HG03064 (cell line): ENCODE data around the gene BRINP3.
"Not testable (repeated sequence)": the region's sequence is repeated elsewhere in the genome, so short reads cannot be mapped to it uniquely, and the experiment has no call there.

ENCODE experiments used
- ATAC-seq: cut with Tn5 transposase; IDR thresholded peaks from one replicate; pipeline ENCODE4 v1.9.1; 2021; ENCODE audit warnings: low read depth; ENCODE audit not compliant: unreplicated experiment

BRINP3 gene

DNA sequence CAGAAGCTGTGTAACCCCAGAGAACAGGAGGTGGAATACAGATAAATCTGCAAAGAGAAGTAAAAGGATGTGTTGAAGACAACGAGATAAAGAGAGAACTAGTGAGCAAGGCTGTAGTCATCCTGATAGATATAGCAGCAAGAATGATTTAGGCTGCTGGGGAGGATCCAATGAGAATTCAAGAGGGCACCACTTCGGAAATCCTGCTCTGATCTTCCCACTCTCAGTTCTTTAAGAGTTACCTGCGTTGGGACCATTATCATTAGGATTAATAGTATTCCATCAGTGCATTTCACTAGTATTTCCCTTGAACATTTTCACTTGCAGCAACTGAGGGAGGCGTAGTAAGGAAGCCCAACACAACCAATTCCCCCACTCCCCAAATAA lies at the start of gene BRINP3:
BRINP3 (minus strand) TSS at position 103 of the 387 bp plus-strand sequence.
- ATAC-seq: no peak

DNA sequence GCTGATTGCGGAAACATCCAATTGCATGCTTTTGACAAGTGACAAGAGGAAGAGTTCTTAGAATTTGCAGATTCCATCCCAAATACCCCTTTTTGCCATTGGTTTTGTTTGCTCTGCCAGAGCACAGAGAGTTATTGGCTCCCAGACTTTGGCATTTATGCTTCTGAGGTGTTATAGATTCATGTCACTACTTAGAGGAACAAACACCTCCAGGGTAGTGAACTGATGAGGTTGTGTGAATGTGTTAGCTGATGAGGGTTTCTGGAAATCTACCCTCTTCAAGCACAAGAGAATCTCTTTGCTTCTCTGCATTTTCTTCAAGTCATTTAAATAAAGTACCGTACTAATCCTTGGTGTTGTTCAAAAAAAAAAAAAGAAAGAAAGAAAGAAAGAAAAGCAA lies 33.9 kb upstream of the BRINP3 start:
- ATAC-seq: no peak

- ATAC-seq: no peak
Measured at GRCh38 chr1:190507357-190507756, 29.7 kb upstream of the BRINP3 start.

GRCh38 chr1:190504539-190504938 lies 26.9 kb upstream of the BRINP3 start:
- not testable (repeated sequence) for ATAC-seq

DNA sequence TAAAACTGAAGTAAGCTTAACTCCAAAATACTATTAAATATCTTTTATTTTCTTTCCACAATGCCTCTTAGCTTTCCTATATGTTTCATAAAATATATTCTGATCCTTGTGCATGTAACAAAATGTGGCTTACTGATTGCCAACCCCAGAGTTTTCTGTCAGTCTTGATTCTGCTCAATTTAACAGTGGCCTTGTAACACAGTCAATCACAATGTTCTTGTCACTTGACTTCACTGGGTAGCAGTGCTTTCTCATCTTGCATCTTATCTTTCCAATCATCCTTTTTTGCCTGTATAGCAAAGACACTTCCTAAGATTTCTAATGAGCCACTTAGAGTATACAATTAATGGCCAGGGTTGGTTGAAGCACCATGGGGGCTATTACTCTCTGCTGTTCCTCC lies 19.9 kb upstream of the BRINP3 start:
- no peak for ATAC-seq

GRCh38 chr1:190494451-190494850 lies 16.8 kb upstream of the BRINP3 start:
- ATAC-seq: no peak

DNA sequence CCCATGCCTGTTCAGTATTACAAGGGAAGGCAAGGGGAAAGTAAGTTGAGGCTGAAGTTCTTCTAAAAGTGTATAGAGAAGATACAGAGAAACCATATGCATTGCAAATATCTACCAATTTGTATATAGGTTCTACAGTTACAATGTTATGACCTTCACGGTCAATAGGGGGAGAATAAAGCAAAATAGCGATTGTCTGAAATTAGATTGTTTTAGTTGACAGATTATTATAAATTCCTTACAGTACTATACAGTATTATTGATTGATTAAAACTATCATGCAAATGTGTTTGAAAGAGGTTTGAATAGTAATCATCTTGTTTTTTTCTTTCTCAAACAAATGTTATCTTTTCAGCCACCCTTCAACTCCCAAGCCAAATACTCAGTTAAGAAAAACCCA lies 13.7 kb upstream of the BRINP3 start:
- no peak for ATAC-seq

DNA sequence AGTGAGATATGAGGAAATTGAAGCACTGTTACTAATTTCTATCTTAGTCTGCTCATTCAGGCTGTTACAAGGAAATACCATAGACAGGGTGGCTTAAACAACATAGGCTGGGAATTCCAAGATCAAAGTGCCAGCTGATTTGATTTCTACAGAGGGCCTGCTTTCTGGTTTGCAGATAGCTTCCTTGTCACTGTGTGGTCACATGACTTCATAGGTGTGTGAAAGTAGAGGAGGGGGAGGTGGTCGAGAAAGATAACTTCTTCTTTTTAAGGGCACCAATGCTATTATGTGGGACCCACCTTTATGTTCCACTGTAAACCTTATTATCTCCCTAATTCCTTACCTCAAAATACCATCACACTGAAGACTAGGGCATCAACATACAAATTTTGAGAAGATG lies 6.4 kb upstream of the BRINP3 start:
- ATAC-seq: no peak

GRCh38 chr1:190480231-190480630 lies 2.6 kb upstream of the BRINP3 start:
- no peak for ATAC-seq

DNA sequence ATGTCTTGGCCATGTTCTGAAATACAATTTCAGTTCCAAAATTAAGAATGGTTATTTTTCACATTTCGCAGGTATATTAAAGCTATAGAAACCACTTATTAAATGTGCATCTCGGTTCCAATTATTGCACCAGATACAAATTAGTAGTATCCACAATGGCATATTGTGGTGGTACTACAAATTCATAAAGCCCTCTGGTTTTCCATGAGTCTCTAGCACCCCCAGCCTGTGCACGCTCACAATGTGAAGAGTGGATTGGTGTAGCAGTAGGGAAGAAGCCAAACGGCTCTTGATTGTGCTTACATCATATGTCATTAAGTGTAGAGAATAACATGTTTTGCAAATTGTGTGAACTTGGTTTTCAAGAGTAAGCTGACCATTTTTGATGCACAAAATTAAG lies 1.9 kb upstream of the BRINP3 start:
- ATAC-seq: no peak

- ATAC-seq: no peak
Measured at GRCh38 chr1:190479050-190479397, 1.4 kb upstream of the BRINP3 start.

DNA sequence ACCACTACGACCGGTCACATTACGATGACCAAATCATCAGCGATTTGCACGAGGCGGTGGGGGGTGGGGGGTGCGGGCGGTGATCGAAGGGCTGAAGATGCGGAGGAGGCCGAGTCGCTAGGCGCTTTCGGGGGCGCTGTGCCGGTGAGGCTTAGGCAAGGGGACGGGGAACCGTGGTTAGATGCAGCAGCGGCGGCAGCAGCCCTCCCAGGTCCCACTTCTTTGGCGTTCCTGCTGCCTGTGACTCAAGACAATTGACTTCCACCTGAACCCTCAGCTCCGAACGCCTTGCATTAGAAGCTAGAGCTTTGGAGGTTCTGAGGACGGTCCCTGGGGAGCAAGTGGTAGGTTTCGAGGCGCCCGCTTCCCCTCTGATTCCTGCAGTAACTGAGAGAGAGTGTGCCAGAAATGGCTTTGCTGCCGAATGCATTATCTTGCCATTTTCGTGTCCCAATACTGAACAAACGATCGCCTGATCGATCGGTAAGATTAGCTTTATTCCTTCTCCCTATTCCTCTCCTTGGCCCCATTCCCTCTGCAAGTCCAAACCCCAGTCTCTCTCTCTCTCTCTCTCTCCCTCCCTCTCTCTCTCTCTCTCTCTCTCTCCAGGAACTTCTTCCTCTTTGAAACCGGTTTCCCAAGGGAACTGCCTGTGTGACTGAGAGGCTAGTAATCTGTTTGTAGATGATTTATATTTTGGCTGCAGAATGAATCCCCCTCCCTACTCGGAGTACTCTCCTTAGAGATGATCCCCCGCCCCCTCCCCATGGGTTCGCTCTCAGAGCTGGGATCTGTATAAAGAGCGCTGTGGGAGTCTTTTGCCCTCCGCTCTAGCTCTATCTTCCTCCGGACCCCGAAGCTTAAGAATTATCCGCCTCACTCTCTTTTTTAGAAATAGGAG lies 735 bp upstream of the BRINP3 start:
- no peak for ATAC-seq

DNA sequence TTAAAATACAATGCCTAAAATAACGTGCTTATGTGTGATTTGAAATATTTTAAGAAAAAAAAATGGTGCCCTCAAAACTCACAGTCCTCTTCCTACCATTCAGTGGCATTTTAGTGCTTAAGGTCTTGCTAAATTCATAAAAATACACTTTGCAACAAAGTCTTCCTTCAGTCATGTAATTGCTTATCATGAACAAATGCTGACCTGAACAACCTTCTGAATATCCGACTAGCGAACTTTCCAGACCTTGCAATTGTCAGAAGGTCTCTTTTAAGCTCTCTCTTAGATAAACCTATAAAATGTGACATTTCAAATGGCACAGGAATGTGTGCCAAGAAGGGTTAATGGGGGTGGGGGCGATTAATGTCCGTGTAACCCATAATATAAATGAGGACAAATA lies 858 bp downstream of the BRINP3 start:
- ATAC-seq: no peak

DNA sequence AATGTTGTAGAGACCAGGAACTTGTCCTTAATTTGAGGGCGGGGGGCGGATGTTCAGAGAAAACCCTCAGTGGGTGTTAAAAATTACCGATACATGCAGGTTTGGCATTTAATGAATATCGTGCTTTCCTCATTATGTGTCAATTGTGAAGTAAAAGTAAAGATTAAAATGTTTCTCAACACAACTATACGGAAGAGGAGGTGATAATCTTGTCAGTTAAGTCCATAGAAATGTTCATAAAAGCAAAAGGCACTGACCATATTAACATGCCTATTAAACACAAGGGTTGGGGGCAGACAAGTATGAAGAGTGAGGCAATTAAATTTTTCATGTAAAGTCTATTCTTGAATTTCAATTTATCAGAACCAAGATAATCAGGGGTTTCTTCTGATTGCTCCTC lies 1.3 kb downstream of the BRINP3 start:
- ATAC-seq: no peak

DNA sequence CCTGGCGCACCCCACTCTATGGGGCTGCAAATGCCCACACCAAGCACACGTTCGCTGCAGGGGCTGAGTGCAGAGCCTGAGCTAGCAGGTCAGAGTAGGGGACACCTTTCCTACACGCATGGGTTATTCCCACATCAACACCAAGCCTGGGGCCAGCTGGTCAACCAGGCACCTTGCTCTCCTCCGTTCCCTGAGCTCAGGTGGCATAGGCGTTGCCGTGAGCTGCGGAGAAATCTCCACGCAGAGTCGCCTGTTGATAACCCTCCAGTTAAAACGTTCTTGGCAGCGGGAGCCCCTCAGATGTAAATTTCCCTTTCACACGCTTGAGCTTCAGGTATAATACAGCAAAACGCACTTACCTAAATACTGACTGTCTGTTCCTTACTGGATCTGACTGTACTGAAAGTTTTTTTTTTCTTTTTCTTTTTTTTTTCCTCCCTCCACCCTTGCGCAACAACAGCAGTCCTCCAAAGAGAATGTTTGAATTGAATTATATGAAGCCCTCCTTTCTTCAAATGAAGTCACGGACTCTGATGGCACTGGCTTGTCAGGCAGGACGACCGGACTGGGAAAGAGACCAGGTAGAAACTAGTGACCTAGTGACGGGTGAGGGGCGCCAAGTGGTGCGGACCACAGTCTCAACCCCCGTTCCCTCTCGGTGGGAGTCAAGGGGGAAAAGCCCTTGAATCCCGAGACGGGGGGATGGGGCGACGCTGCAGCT lies 2.1 kb downstream of the BRINP3 start:
- ATAC-seq: no peak

DNA sequence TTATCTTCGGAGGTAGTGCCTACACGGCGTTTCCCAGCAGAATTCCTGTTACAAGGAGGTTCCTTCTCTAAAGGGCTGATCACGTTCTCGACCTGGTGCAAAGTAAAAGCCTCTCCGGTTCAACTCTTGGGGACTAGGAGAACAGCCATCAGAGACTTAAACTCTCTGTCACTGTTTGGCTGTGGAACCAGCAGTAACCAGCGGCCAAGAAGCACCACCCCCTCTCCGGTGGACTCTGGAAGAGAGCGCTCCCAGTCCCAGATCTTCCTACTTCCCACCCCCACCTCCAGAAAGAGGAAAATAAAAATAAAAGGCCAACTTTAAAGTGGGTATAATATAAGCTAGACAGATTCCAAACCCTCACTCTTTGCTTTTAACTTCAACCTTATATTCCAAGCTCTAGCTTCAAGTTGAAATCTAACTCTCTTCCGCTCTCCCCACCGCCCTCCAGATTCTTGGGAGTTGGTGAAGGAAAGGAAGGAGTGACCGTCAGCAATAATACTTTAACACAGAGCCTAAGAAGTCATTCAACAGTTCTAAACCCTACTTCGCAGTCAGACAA lies 2.9 kb downstream of the BRINP3 start:
- ATAC-seq: no peak

GRCh38 chr1:190474010-190474409 lies 3.7 kb downstream of the BRINP3 start:
- no peak for ATAC-seq

GRCh38 chr1:190472494-190472893 lies 5.2 kb downstream of the BRINP3 start:
- ATAC-seq: no peak

DNA sequence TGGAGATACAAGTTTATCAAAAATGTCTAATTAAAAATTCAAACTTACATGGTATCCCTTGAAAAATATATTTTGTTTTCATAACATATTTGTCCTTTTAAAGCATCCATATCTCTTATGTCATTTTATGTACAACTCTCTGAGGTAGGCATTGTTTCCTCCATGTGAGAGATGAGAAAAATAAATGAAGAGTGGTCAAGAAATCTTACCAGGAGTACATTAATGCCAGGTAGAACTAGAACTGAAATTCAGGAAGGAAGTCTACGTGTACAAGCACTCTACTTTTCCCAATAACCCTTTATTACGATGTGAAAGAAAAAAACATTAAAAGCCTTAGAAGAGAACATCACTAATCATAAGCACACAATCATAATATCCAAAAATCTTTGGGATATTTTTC lies 5.6 kb downstream of the BRINP3 start:
- no peak for ATAC-seq

GRCh38 chr1:190464690-190465089 lies 13.0 kb downstream of the BRINP3 start:
- ATAC-seq: no peak

GRCh38 chr1:190456129-190456528 lies 21.5 kb downstream of the BRINP3 start:
- no peak for ATAC-seq

DNA sequence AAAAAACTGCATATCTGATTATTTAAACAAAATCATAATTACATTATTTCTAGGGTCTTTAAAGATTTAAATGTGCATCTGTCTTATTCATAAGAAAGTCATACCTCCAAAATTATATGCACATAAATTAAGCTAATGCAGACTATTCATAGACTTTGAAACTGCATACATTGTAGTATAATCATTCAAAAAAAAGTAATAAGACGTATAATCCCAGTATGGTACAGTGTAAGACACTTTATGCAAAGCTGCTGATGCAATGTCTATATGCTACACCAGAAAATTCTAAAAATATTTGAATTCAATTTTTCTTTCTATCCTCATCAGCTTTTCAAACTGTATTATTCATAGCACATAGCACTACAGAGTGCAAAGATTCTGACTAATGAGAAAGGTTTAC lies 22.0 kb downstream of the BRINP3 start:
- no peak for ATAC-seq
